GM13976 (cell line): ENCODE measurements around the gene KLHL26.
A peak's percentile ranks its signal among the peaks of the same experiment; 100 is the strongest.

ENCODE experiments used
- DNase-seq: peaks from one replicate; pipeline ENCODE4 v3.0.0; 2012; ENCODE audit warnings: low spot score
- CTCF ChIP-seq: IDR thresholded peaks from 2 replicates; pipeline ENCODE4 v1.5.1; 2012; ENCODE audit warnings: borderline replicate concordance, mild to moderate bottlenecking; ENCODE audit not compliant: insufficient read depth; ENCODE audit errors: extremely low read depth, missing control alignments, control extremely low read depth
- in situ Hi-C: fragments of 300-500 bp; cut with MboI; formaldehyde crosslinking; loops from one replicate; pipeline ENCODE4 v1.12.0; 2022; ENCODE audit warnings: low sequenced_read_pairs, mixed read lengths, inconsistent platforms; ENCODE audit not compliant: unreplicated experiment

KLHL26 gene

GRCh38 chr19:18636969-18637629 lies at the start of gene KLHL26:
TSS of gene KLHL26 (plus strand) at chr19:18637028. CDS start at chr19:18637055, 27 bp downstream.
- in situ Hi-C loops = no loop called here
- TF ChIP-seq CTCF = no peak
- DNase-seq = no peak

- in situ Hi-C loops = no loop called here
- no peak for TF ChIP-seq CTCF
- DNase-seq = no peak
These were observed 49.3 kb upstream of the KLHL26 start for GRCh38 chr19:18587561-18587960.

GRCh38 chr19:18587962-18588610 lies 48.7 kb upstream of the KLHL26 start:
- peak; percentile 14 for DNase-seq
- no peak for TF ChIP-seq CTCF
- in situ Hi-C loops = no loop called here

GRCh38 chr19:18588611-18589379 lies 48.0 kb upstream of the KLHL26 start, which contains the start of gene REX1BD:
TSS of gene REX1BD (plus strand) at chr19:18588798. CDS start at chr19:18588802, 4 bp downstream.
- DNase-seq = peak; percentile 89
- in situ Hi-C loops = no loop called here
- peak; percentile 93 for TF ChIP-seq CTCF

GRCh38 chr19:18589380-18590272 lies 47.2 kb upstream of the KLHL26 start:
- in situ Hi-C loops = no loop called here
- TF ChIP-seq CTCF = peak; percentile 36
- peak; percentile 80 for DNase-seq
